ENCODE measurements around the gene SDF4. TPM values are rescaled to one million over a fixed set of nuclear protein-coding genes. Genes with fewer than 3 reads are reported as not detected.
"Not testable (repeated sequence)": the region's sequence is repeated elsewhere in the genome, so short reads cannot be mapped to it uniquely, and the experiment has no call there.

SDF4 gene
- total RNA-seq, 1 experiment from 2014 or later, result 139 TPM

DNA sequence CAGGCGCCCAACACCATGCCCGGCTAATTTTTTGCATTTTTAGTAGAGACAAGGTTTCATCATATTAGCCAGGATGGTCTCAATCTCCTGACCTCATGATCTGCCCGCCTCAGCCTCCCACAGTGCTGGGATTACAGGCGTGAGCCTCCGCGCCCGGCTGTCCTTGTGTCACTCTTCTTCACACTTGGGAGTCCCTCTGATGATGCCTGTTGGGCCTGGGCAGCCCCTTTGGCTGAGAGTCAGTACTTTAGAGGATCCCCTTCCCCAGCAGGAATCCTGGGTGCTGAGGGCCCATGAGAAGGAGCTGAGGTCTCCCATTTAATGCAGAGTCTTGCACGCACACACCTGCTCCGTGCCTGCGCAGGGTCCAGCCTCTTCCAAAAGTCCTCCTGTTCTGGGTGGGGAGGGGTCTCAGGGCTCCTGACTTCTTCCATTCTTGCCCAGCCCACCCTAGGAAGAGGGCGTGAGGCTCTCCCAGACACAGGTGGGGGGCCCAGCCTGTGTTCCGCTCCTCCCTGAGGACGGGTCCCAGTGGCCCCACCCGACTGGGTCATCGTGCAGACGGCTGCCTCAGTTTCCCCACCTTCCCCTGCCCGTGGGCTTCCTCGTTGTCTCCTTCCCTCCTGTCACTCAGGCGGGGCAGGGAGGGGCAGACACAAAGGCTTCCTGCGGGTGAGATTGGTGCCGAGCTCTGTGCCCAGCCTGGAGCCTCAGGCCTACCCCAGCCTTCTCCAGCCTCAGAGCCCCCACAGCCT lies 54.2 kb downstream of the SDF4 start:
- Histone ChIP-seq H4K20me1 (ENCODE audit: insufficient read depth) (peaks cover 4% of the 10 kb centered on the region; the same call in 1 of the 2 replicates), H3K9me3 (ENCODE audit: insufficient read depth, low read depth) (no peaks in the 10 kb centered on the region), H2AFZ (no peak overlapping the region), H3K27me3 (ENCODE audit: insufficient read depth, low read depth) (no peaks in the 10 kb centered on the region), H3K4me3 (no peak overlapping the region), H3K36me3 (ENCODE audit: low read depth) (no peaks in the 10 kb centered on the region), H3K9me2 (ENCODE audit: insufficient read depth) (no peaks in the 10 kb centered on the region), H3K79me2 (ENCODE audit: low read depth) (no peaks in the 10 kb centered on the region), H3K4me2 (no peak overlapping the region), H3F3A (ENCODE audit: insufficient read depth, low read depth) (0 out of 2 replicates have a peak, but pooled peaks cover 3% of the 10 kb centered on the region), H3K27ac (no peak overlapping the region), H3K4me1 (replicated peaks; ENCODE audit: insufficient read depth) (no peaks in the 10 kb centered on the region)
- intact Hi-C loops (cut with micrococcal nuclease; ENCODE audit: unreplicated experiment), result no loop called here
- ChIA-PET CTCF (no interaction called here), POLR2A (ENCODE audit: unreplicated experiment) (no interaction called here)
- DNase-seq, result no peak
- TF ChIP-seq EZH2 (IDR thresholded peaks at IDR 0.05; ENCODE audit: low read depth), result no peak
- TF ChIP-seq CTCF (conservative IDR thresholded peaks at IDR 0.05), result no peak
- no TSS peak for BruUV-seq (replicated peaks)

DNA sequence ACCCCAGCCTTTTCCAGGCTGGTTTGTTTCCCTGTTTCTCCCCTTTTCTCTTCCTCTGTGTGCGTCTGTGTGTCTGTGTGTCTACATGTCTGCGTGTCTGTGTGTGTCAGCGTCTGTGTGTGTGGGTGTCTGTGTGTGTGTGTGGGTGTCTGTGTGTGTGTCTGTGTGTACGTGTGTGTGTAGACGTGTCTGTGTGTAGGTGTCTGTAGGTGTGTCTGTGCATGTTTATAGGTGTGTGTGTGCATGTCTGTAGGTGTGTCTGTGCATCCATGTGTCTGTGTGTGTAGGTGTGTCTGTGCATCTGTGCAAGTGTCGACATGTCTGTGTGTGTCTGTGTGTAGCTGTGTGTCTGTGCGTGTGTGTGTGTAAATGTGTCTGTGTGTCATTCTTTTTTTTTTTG lies 54.9 kb downstream of the SDF4 start:
- no peaks in the 10 kb centered on the region for H3K9me3 ChIP-seq (ENCODE audit: insufficient read depth, low read depth)
- H3K36me3 ChIP-seq (ENCODE audit: low read depth), result no peaks in the 10 kb centered on the region
- H3K4me1 ChIP-seq (replicated peaks; ENCODE audit: insufficient read depth), result no peaks in the 10 kb centered on the region
- ChIA-PET POLR2A (ENCODE audit: unreplicated experiment) (no interaction called here), CTCF (no interaction called here)
- DNase-seq, result no peak
- H3K4me3 ChIP-seq, result no peak overlapping the region
- H2AFZ ChIP-seq, result no peak overlapping the region
- H3K27ac ChIP-seq, result no peak overlapping the region
- peaks cover 3% of the 10 kb centered on the region; the same call in 1 of the 2 replicates for H3F3A ChIP-seq (ENCODE audit: insufficient read depth, low read depth)
- H3K79me2 ChIP-seq (ENCODE audit: low read depth), result no peaks in the 10 kb centered on the region
- BruUV-seq (replicated peaks), result no TSS peak
- TF ChIP-seq CTCF (conservative IDR thresholded peaks at IDR 0.05) (no peak), EZH2 (IDR thresholded peaks at IDR 0.05; ENCODE audit: low read depth) (no peak)
- no peak overlapping the region for H3K4me2 ChIP-seq
- intact Hi-C loops (cut with micrococcal nuclease; ENCODE audit: unreplicated experiment), result no loop called here
- peaks cover 4% of the 10 kb centered on the region; the same call in 1 of the 2 replicates for H4K20me1 ChIP-seq (ENCODE audit: insufficient read depth)
- no peaks in the 10 kb centered on the region for H3K27me3 ChIP-seq (ENCODE audit: insufficient read depth, low read depth)
- no peaks in the 10 kb centered on the region for H3K9me2 ChIP-seq (ENCODE audit: insufficient read depth)

DNA sequence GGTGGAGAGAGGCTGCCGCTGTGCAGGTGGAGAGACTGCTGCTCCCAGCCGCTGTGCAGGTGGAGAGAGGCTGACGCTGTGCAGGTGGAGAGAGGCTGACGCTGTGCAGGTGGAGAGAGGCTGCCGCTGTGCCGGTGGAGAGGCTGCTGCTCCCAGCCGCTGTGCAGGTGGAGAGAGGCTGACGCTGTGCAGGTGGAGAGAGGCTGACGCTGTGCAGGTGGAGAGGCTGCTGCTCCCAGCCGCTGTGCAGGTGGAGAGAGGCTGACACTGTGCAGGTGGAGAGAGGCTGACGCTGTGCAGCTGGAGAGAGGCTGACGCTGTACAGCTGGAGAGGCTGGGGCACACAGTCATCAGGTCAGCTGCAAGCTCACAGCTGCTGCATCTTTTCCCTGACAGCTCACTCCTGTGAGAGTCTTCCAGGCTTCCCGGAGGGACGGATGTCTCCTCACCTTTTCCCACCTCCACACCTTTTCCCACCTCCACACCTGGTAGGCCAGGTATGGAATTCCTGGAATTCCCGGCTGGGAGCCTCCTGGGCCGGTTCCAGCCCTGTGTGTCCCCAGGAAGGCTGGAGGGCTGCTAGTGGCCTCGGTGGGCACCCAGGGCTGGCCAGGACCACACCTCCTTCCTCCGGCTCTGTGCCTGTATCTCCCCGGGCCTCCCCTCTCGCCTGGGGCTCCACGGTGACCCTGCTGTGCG lies 55.6 kb downstream of the SDF4 start:
- H3K27ac ChIP-seq; DNase-seq; BruUV-seq (replicated peaks); H3K79me2 ChIP-seq (ENCODE audit: low read depth); intact Hi-C loops (cut with micrococcal nuclease; ENCODE audit: unreplicated experiment); H3K4me3 ChIP-seq; H2AFZ ChIP-seq; CTCF ChIA-PET; H3K4me1 ChIP-seq (replicated peaks; ENCODE audit: insufficient read depth); H3K9me3 ChIP-seq (ENCODE audit: insufficient read depth, low read depth); H4K20me1 ChIP-seq (ENCODE audit: insufficient read depth); H3K9me2 ChIP-seq (ENCODE audit: insufficient read depth); H3K36me3 ChIP-seq (ENCODE audit: low read depth); H3F3A ChIP-seq (ENCODE audit: insufficient read depth, low read depth); H3K27me3 ChIP-seq (ENCODE audit: insufficient read depth, low read depth); H3K4me2 ChIP-seq; POLR2A ChIA-PET (ENCODE audit: unreplicated experiment): not testable (repeated sequence)
